GM12873 (cell line): ENCODE data around the gene NPPA.

Source experiments
- CTCF ChIP-seq: IDR thresholded peaks from 2 replicates; pipeline ENCODE4 v1.5.1; 2012; ENCODE audit warnings: low read depth, mild to moderate bottlenecking, moderate library complexity, low read length, control low read depth; ENCODE audit not compliant: insufficient read depth; ENCODE audit errors: missing control alignments

Gene NPPA

GRCh38 chr1:11851180-11851579 lies 3.6 kb upstream of the NPPA start:
- TF ChIP-seq CTCF: no peak

- TF ChIP-seq CTCF: no peak
Measured at GRCh38 chr1:11850156-11850555, 2.6 kb upstream of the NPPA start.

- TF ChIP-seq CTCF: no peak
Measured at GRCh38 chr1:11848373-11848700, 754 bp upstream of the NPPA start.

- TF ChIP-seq CTCF: peak; percentile 9
Measured at GRCh38 chr1:11845641-11846335, 1.8 kb downstream of the NPPA start.

- TF ChIP-seq CTCF: no peak
Measured at GRCh38 chr1:11842154-11843041, 5.2 kb downstream of the NPPA start.

- no peak for TF ChIP-seq CTCF
Measured at GRCh38 chr1:11841245-11842153, 6.1 kb downstream of the NPPA start.
